Neutrophil (primary cell): ENCODE measurements around the gene CBX6.

ENCODE experiments used
- H3K27ac ChIP-seq: fragments of 200-600 bp; sonication (generic); 2 replicates; pipeline ENCODE4 v1.5.1; 2016; ENCODE audit warnings: mild to moderate bottlenecking, moderate library complexity
- H3K27me3 ChIP-seq: fragments of 200-600 bp; sonication (generic); 2 replicates; pipeline ENCODE4 v1.6.0; 2016; ENCODE audit warnings: mild to moderate bottlenecking
- H3K36me3 ChIP-seq: fragments of 200-600 bp; sonication (generic); 2 replicates; pipeline ENCODE4 v1.5.1; 2017
- H3K4me1 ChIP-seq, 2 experiments: fragments of 200-600 bp in 1 of 2; sonication (generic) in 1 of 2; 1 replicate in 1 of 2; 2 replicates in 1 of 2; pipeline versions ENCODE4 v1.5.1 to v1.6.1; 2013 to 2016; ENCODE audit warnings: low read depth in 1 of 2, low read length in 1 of 2, mild to moderate bottlenecking in 1 of 2, moderate library complexity in 1 of 2; ENCODE audit not compliant: control insufficient read depth in 1 of 2, insufficient read depth in 1 of 2
- H3K4me3 ChIP-seq, 2 experiments: fragments of 200-600 bp in 1 of 2; sonication (generic) in 1 of 2; 1 replicate in 1 of 2; 2 replicates in 1 of 2; pipeline ENCODE4 v1.5.1; 2013 to 2016; ENCODE audit warnings: low read depth in 1 of 2, low read length in 1 of 2, mild to moderate bottlenecking in 1 of 2, moderate library complexity in 1 of 2
- H3K9me3 ChIP-seq: fragments of 200-600 bp; sonication (generic); 2 replicates; pipeline ENCODE4 v1.5.1; 2016
- TF ChIP-seq, protein P1 (sequence below): fragments of 200-600 bp; sonication (generic); IDR thresholded peaks from 2 replicates; pipeline ENCODE4 v1.5.1; 2016; ENCODE audit warnings: antibody characterized with exemption

Gene CBX6

DNA sequence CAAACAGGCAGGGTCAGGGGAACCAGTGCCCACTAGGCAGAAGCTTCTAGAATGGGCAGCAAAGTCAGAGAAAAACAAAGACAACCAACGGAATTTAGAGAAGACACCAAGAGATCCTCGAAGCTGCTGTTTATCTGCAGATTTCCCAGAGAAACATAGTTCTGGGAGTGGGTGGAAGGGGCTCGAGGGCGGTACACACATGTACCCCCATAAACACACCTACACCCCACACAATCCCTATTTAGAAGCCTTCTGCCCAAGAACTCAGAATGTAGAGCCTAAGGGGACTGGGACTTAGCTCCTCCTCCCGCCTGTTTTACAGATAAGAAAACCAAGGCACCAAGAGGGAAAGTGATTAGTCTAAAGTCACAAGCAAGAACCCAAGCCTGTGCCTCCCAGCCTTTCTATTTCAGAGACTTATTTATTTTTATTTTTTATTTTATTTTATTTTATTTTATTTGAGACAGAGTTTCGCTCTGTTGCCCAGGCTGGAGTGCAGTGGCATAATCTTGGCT lies 34.5 kb downstream of the CBX6 start:
- Histone ChIP-seq H3K27me3 (peaks cover 54% of the 10 kb centered on the region), H3K36me3 (no peaks in the 10 kb centered on the region), H3K27ac (no peak overlapping the region), H3K9me3 (no peaks in the 10 kb centered on the region), H3K4me3 (no peak overlapping the region), H3K4me1 (peaks cover 0 to under 1% of the 10 kb centered on the region in 2 experiments)
- TF ChIP-seq, protein P1, sequence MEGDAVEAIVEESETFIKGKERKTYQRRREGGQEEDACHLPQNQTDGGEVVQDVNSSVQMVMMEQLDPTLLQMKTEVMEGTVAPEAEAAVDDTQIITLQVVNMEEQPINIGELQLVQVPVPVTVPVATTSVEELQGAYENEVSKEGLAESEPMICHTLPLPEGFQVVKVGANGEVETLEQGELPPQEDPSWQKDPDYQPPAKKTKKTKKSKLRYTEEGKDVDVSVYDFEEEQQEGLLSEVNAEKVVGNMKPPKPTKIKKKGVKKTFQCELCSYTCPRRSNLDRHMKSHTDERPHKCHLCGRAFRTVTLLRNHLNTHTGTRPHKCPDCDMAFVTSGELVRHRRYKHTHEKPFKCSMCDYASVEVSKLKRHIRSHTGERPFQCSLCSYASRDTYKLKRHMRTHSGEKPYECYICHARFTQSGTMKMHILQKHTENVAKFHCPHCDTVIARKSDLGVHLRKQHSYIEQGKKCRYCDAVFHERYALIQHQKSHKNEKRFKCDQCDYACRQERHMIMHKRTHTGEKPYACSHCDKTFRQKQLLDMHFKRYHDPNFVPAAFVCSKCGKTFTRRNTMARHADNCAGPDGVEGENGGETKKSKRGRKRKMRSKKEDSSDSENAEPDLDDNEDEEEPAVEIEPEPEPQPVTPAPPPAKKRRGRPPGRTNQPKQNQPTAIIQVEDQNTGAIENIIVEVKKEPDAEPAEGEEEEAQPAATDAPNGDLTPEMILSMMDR: no peak

DNA sequence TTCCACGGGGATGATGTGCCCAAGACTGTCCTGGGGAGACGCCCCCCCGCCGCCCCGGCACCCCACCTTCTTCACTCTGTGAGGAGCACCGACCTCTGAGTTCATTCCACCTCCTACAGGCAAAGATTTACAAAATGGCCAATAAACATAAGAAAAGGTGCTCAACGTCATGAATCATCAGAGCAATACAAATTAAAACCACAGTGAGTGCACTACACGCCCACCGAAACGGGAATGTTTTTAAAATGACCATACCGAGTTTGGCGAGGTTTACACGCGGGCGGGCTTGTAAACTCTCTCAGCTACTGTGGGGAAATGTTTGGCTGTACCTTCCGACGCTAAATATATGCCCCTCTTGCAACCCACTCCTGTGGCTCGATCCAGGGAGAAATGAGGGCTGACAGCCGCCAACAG lies 36.1 kb downstream of the CBX6 start:
- peaks cover 38% of the 10 kb centered on the region for H3K27me3 ChIP-seq
- H3K36me3 ChIP-seq: no peaks in the 10 kb centered on the region
- no peaks in the 10 kb centered on the region for H3K9me3 ChIP-seq
- TF ChIP-seq, protein P1: no peak
- no peak overlapping the region for H3K4me3 ChIP-seq
- no peaks in the 10 kb centered on the region for H3K4me1 ChIP-seq
- H3K27ac ChIP-seq: no peak overlapping the region

DNA sequence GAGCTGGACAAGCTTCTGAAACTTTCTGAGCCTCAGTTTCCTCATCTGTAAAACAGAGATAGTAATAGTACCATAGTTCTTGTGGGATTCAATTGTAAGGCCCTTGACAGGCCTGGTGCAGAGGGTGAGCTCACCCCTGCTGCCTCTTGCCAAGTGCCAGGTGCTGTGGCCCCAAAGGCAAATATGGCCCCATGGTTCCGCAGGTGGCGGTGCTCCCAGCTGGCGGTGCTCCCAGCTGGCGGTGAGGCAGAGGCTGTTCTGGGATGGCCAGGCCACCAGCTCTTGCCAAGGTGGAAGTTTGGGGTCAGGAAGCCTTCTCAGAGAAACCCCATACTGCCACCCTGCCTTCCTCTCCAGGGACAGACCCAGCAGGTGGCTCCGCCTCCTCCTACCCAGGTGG lies 37.0 kb downstream of the CBX6 start:
- H3K4me3 ChIP-seq: no peak overlapping the region
- no peaks in the 10 kb centered on the region for H3K9me3 ChIP-seq
- H3K36me3 ChIP-seq: no peaks in the 10 kb centered on the region
- no peaks in the 10 kb centered on the region for H3K4me1 ChIP-seq
- TF ChIP-seq, protein P1: no peak
- H3K27me3 ChIP-seq: peaks cover 29% of the 10 kb centered on the region
- no peak overlapping the region for H3K27ac ChIP-seq

DNA sequence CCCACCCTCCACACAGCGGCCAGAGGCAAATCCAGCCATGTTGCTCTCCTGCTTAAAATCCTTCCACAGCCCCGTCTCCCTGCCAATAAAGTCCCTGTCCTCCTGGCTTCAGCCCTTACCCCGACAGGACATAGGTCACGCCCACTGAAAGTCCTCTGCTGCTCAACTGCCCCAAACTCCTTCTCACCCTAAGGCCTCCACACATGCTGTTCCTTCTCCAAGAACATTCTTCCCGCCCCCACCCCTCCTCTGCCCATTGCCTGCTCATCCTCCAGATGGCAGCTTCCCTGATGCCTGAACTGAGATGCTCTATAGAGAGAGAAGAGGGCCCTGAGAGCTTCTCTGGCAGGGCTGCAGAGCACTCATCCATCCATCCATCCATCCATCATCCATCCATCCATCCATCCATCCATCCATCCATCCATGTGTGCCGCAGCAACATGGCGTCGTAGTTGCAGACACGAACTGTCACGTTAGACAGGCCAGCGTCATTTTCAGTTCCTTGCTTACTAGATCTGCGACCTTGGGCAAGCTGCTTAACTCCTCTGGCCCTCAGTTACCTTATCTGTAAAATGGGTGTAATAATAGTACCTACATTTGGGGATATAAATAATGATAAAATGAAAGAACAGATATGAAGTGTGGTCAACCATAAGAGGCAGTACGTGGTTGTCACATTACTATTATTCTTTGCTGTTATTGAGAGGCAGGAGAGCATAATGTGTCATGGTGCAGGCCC lies 37.6 kb downstream of the CBX6 start:
- no peaks in the 10 kb centered on the region for H3K36me3 ChIP-seq
- H3K4me1 ChIP-seq: no peaks in the 10 kb centered on the region
- TF ChIP-seq, protein P1: no peak
- no peak overlapping the region for H3K27ac ChIP-seq
- H3K9me3 ChIP-seq: no peaks in the 10 kb centered on the region
- no peak overlapping the region for H3K4me3 ChIP-seq
- H3K27me3 ChIP-seq: peaks cover 23% of the 10 kb centered on the region

DNA sequence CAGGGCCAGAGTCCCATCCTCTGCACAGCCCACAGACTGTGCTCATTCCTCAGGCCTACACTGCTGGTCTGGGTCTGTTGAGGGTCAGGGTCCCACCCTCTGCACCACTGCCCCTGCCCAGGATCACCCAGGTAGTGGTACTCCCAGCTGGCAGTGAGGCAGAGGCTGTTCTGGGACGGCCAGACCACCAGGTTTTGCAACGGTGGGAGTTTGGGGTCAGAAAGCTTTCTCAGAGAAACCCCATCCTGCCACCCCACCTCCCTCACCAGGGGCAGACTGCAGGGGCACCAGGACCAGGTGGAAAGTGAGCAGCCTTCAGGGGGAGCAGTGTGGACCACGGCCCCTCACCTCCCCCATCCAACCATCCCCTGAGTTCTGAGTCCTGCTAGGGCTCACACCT lies 39.0 kb downstream of the CBX6 start:
- Histone ChIP-seq H3K27ac (no peak overlapping the region), H3K36me3 (no peaks in the 10 kb centered on the region), H3K4me1 (no peaks in the 10 kb centered on the region), H3K4me3 (no peak overlapping the region), H3K27me3 (peaks cover 12% of the 10 kb centered on the region), H3K9me3 (no peaks in the 10 kb centered on the region)
- TF ChIP-seq, protein P1: no peak
